GM18508 (cell line): ENCODE results near the gene GRM4.

Experiments used
- ATAC-seq: cut with Tn5 transposase; IDR thresholded peaks from one replicate; pipeline ENCODE4 v1.9.1; 2021; ENCODE audit warnings: moderate number of reproducible peaks; ENCODE audit not compliant: insufficient read depth, unreplicated experiment

GRM4 gene

GRCh38 chr6:34113532-34113931, 32.4 kb downstream of the GRM4 start:
- ATAC-seq: no peak

- ATAC-seq: no peak
These were observed 33.8 kb downstream of the GRM4 start for GRCh38 chr6:34112126-34112525.

GRCh38 chr6:34110610-34111009, 35.3 kb downstream of the GRM4 start:
- no peak for ATAC-seq

GRCh38 chr6:34108176-34108575, 37.7 kb downstream of the GRM4 start:
- ATAC-seq: no peak

- ATAC-seq: no peak
These were observed 39.0 kb downstream of the GRM4 start for GRCh38 chr6:34106900-34107299.

- ATAC-seq: no peak
These were observed 39.5 kb downstream of the GRM4 start for GRCh38 chr6:34106421-34106820.

GRCh38 chr6:34104628-34105027, 41.3 kb downstream of the GRM4 start:
- ATAC-seq: no peak

- ATAC-seq: no peak
These were observed 41.7 kb downstream of the GRM4 start for GRCh38 chr6:34104186-34104585.

- no peak for ATAC-seq
These were observed 42.6 kb downstream of the GRM4 start for GRCh38 chr6:34103321-34103720.

GRCh38 chr6:34102696-34103095, 43.2 kb downstream of the GRM4 start:
- ATAC-seq: no peak

- ATAC-seq: no peak
These were observed 43.7 kb downstream of the GRM4 start for GRCh38 chr6:34102099-34102656.

- ATAC-seq: no peak
These were observed 45.1 kb downstream of the GRM4 start for GRCh38 chr6:34100788-34101187.

GRCh38 chr6:34099878-34100277, 46.0 kb downstream of the GRM4 start:
- ATAC-seq: no peak

GRCh38 chr6:34098045-34098936, 47.6 kb downstream of the GRM4 start:
- ATAC-seq: no peak

- no peak for ATAC-seq
These were observed 49.1 kb downstream of the GRM4 start for GRCh38 chr6:34096814-34097213.

- ATAC-seq: no peak
These were observed 49.7 kb downstream of the GRM4 start for GRCh38 chr6:34096193-34096592.

- no peak for ATAC-seq
These were observed 50.1 kb downstream of the GRM4 start for GRCh38 chr6:34095741-34096140.

GRCh38 chr6:34095136-34095505, 50.8 kb downstream of the GRM4 start:
- no peak for ATAC-seq

GRCh38 chr6:34094474-34095135, 51.3 kb downstream of the GRM4 start:
- ATAC-seq: no peak

- no peak for ATAC-seq
These were observed 51.9 kb downstream of the GRM4 start for GRCh38 chr6:34093854-34094430.

GRCh38 chr6:34093206-34093605, 52.7 kb downstream of the GRM4 start:
- no peak for ATAC-seq
